GM21619 (cell line): Measurements from ENCODE around the gene DCTN3.

ENCODE experiments used
- ATAC-seq: cut with Tn5 transposase; IDR thresholded peaks from one replicate; pipeline ENCODE4 v1.9.1; 2021; ENCODE audit not compliant: unreplicated experiment

Gene DCTN3

GRCh38 chr9:34591248-34591916 is 28.9 kb downstream of the DCTN3 start:
- peak; percentile 73 for ATAC-seq

GRCh38 chr9:34590381-34591247 is 29.7 kb downstream of the DCTN3 start:
- no peak for ATAC-seq

GRCh38 chr9:34589636-34590380 is 30.5 kb downstream of the DCTN3 start, which contains the start of gene CNTFR:
Gene CNTFR, minus strand, starts transcription at chr9:34589724. Its CDS starts 20,743 bp downstream, at chr9:34568981.
- ATAC-seq: no peak

DNA sequence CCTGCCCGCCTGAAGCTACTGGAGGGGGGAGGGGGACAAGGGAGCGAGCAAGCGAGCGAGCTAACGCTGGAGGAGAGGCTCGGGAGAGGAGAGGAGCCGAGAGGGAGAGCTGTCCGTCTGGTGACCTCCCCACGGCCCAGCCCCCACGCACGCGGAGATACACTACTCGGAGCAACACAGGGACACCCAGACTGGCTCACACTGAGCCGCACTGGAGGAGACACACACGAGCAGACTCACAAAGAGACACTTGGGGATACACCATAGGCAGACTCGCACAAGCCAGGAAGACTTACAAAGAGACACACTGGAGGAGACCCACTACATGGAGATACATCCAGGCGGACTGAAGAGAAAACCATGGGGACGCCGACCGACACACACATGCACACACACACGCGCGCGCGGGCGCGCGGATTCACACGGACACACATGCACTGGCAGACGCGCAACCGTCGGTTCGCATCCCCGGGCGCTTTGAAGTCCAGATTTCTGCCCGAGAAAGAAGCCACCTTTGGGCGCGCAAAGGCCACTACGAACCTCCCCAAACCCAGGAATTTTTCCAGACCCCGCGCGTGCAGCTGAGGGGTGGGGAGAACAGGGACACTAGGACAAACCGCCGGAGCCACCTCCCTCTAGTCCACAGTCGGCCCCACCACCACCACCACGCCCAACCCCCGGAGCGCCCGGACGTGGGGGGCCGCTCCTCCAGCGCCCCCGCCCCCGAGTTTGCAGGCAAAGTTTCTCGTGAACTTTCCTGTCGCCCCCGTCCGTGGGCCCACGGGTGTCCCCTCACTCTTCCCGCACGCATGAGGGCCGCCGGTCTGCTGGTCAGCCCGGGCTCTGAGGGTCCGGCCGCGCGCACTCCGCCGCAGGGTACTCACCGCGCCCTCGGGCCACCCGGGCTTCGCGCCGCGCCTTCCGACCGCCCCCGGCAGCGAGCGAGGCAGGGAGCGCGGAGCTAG is 31.3 kb downstream of the DCTN3 start:
- ATAC-seq: no peak

DNA sequence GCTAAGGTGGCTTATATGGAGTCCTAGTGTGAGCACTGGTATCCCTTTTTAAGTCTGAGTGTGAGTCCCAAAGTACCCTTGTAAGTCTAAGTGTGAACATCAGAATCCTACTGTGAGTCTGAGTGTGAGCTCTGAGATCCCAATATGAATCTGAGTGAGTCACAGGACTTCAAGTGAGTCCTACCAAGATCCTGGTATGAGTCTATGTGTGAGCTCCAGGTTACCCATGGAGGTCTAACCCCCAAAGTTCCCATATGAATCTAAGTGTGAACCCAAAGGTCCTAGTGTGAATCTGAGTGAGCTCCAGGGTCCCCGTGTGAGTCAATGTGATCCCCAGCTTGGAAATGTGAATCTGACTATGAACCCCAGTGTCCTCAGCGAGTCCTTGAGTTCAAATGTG is 33.0 kb downstream of the DCTN3 start:
- ATAC-seq: no peak

- no peak for ATAC-seq
Observed at GRCh38 chr9:34585946-34586669, 34.2 kb downstream of the DCTN3 start.

DNA sequence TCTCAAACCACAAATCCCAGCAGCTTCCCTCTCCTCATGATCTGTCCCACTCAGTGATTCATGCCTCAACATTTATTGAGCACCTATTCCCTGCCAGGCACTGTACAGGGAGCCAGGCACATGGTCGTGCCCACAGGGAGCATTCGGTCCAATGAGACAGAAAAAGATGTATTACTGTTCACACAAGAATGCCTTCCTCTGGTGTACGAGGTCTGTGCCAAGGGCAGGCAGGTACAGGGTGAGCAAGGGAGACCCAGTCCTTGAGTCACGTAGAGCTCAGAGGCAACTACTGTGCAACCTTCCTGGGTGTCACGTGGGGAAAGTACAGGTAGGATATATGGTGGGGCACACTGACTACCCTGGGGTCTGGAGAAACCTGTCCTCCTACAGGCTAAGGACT is 35.3 kb downstream of the DCTN3 start:
- ATAC-seq: no peak

DNA sequence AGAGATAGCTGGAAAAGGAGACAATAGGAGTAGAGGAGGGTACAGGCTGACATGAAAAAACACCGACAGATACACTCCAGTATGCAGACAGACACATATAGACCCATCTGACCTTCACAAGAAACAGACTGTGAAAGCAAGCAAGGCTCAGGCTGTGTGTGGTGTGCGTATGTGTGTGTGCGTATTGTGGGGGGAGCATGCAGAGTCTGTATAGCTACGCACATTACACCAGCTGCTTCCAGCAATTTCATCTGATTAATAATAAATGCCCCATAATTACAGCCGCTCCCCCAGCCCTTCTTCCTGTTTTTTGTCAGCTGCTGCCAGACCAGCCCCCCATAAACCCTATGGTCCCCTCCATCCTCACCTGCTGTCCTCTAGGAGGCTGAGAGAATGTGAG is 37.5 kb downstream of the DCTN3 start:
- ATAC-seq: no peak

GRCh38 chr9:34581318-34581717 is 39.0 kb downstream of the DCTN3 start:
- no peak for ATAC-seq

GRCh38 chr9:34580358-34580757 is 39.9 kb downstream of the DCTN3 start:
- no peak for ATAC-seq

GRCh38 chr9:34579808-34580163 is 40.5 kb downstream of the DCTN3 start:
- ATAC-seq: no peak

GRCh38 chr9:34579104-34579807 is 41.0 kb downstream of the DCTN3 start:
- no peak for ATAC-seq

- ATAC-seq: no peak
Observed at GRCh38 chr9:34578241-34579103, 41.8 kb downstream of the DCTN3 start.

- no peak for ATAC-seq
Observed at GRCh38 chr9:34577400-34578240, 42.7 kb downstream of the DCTN3 start.

DNA sequence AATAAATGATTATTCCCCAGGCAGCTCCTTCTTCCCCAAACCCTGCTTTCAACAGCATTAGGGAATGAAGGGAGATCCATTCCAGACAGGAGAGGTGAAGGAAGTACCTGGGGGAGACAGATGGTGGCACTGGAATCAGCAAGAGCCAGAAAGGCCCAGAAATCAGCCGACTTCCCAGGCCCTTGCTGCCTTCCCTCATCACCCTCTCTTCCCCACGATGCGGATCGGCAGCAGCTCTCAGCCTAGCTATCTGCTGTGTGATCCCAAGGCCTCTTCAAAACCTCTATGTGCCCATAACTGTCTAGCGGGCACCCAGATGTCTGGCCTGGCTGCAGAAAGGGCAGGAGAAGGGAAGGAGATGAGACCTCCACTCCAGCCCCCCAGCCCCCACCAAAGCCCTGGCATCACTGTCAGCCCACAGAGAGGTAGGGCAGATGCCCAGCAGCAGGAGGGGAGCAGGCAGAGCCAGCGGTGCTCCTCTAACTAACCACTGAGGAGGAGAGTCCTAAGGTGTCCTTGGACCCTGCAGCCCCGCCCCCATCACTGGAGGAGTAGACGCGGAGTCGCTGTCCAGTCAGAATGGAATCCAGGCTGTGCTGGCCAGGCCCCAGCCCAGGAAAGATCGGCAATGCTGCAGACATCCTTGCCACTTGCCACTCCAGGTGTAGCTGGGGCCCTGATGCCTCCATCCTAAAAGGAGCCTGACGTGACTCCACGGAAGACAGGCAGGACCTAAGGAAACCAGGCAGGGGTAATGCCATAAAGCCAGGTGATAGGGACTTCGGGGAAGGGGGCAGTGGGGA is 43.5 kb downstream of the DCTN3 start:
- ATAC-seq: no peak

GRCh38 chr9:34575862-34576596 is 44.3 kb downstream of the DCTN3 start:
- no peak for ATAC-seq
